PFSK-1 (cell line): ENCODE results near the gene PCDHGB6.

Experiments
- FOXP2 ChIP-seq: optimal IDR thresholded peaks from 2 replicates; pipeline ENCODE3; 2011; ENCODE audit warnings: borderline replicate concordance, control low read depth, inconsistent platforms; ENCODE audit not compliant: insufficient read depth; ENCODE audit errors: extremely low read length, extremely low read depth
- POLR2AphosphoS5 ChIP-seq: IDR thresholded peaks from 2 replicates; pipeline ENCODE4 v1.6.1; 2012; ENCODE audit warnings: low read depth, mild to moderate bottlenecking, control low read depth, low read length, moderate library complexity
- REST ChIP-seq, 2 experiments: IDR thresholded peaks; 2 replicates each; pipeline versions ENCODE4 v1.6.1 to v1.8.0; 2011 to 2012; ENCODE audit warnings: low read depth in 2 of 2, low read length in 2 of 2, control low read depth in 1 of 2, inconsistent platforms in 1 of 2, mild to moderate bottlenecking in 1 of 2, moderate library complexity in 1 of 2; ENCODE audit not compliant: insufficient read depth in 1 of 2
- SIN3A ChIP-seq: IDR thresholded peaks from 2 replicates; pipeline ENCODE4 v1.6.1; 2012; ENCODE audit warnings: mild to moderate bottlenecking, low read length, moderate library complexity, borderline replicate concordance; ENCODE audit not compliant: insufficient read depth
- TAF1 ChIP-seq: IDR thresholded peaks from 2 replicates; pipeline ENCODE4 v1.6.1; 2012; ENCODE audit warnings: low read length, control low read depth, borderline replicate concordance; ENCODE audit not compliant: insufficient read depth

Gene PCDHGB6

GRCh38 chr5:141434006-141434405 lies 26.2 kb downstream of the PCDHGB6 start:
- no peak for TF ChIP-seq SIN3A

- TF ChIP-seq POLR2AphosphoS5: no peak
- no peak for TF ChIP-seq FOXP2
- TF ChIP-seq SIN3A: no peak
- no peak for TF ChIP-seq REST (IDR thresholded peaks at IDR 0.05; ENCODE audit: insufficient read depth in 1 of 2, low read depth in 2 of 2, low read length in 2 of 2)
- no peak for TF ChIP-seq TAF1
These were observed 29.4 kb downstream of the PCDHGB6 start for GRCh38 chr5:141437221-141437620.

DNA sequence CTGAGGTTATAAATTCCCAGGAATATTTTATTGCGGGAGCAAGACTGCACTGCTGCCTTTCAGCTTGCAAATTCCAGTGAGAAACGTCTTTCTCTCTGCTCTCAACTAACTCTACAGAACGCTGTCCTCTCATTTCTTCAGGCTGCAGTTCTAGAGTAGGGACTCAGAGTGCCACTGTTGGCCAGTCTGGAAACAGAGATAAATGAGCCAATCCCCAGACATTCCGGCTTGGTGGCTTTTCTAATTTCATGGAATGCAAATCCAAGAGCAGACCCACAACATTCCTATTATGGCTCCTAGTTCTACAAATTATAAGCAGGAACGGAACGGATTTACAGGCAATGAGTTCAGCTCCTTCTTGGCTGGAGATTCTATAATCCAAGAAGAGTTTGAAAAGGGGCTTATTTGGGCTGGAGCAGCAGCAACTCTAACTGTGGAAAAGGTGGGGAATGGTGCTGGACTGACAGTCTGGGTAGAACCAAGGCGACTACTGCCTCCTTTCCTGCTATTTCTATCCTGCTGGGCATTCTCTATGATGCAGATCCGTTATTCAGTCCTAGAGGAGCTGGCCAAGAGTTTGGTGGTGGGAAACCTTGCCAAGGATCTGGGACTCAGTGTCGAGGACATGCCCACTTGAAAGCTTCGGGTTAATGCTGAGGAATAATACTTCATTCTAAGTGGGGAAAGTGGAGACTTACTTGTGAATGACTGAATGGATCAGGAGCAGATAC lies 31.8 kb downstream of the PCDHGB6 start:
- no peak for TF ChIP-seq REST (IDR thresholded peaks at IDR 0.05; ENCODE audit: insufficient read depth in 1 of 2, low read depth in 2 of 2, low read length in 2 of 2)
- no peak for TF ChIP-seq FOXP2
- TF ChIP-seq SIN3A: no peak
- no peak for TF ChIP-seq POLR2AphosphoS5
- TF ChIP-seq TAF1: no peak

DNA sequence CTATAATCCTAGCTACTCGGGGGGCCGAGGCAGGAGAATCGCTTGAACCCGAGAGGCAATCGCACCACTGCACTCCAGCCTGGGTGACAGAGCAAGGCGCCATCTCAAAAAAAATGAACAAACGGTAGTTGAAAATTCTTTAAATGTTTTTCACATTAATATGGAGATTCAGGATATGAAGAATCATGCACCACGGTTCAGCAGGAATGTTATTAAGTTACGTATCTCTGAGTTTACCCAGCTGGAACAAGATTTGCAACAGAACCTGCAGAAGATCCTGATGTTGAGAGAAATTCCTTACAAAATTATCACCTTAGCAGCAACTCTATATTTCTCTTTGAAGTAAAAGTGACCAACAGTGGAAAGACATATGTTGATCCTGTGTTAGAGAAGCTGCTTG lies 32.5 kb downstream of the PCDHGB6 start:
- TF ChIP-seq FOXP2: no peak
- no peak for TF ChIP-seq SIN3A
- no peak for TF ChIP-seq TAF1
- TF ChIP-seq REST (IDR thresholded peaks at IDR 0.05; ENCODE audit: insufficient read depth in 1 of 2, low read depth in 2 of 2, low read length in 2 of 2): no peak
- TF ChIP-seq POLR2AphosphoS5: no peak

- TF ChIP-seq POLR2AphosphoS5 (no peak), REST (IDR thresholded peaks at IDR 0.05; ENCODE audit: insufficient read depth in 1 of 2, low read depth in 2 of 2, low read length in 2 of 2) (no peak), TAF1 (no peak), FOXP2 (no peak), SIN3A (no peak)
These were observed 33.9 kb downstream of the PCDHGB6 start for GRCh38 chr5:141441571-141442170.
